MCF 10A (cell line): Measurements from ENCODE around the gene ARHGAP11A. TPM values are rescaled to one million over a fixed set of nuclear protein-coding genes. Genes with fewer than 3 reads are reported as not detected.

Source experiments
- BruUV-seq: library from RNA; stranded (reverse); fragments of 400-500 nt; replicated peaks from 2 replicates; lab custom pipeline; 2021; lab: Mats Ljungman, UMichigan
- CTCF ChIA-PET: fragments of 300-600 bp; sonication (Branson Sonifier 250); formaldehyde crosslinking; extraction: SDS; loops from one replicate; lab custom pipeline; 2021; ENCODE audit warnings: antibody characterized with exemption, inconsistent platforms; lab: Yijun Ruan, JAX
- POLR2A ChIA-PET: fragments of 300-600, 350-650 bp; sonication (Branson Sonifier 250); formaldehyde crosslinking; extraction: SDS; loops from one replicate; lab custom pipeline; 2020; ENCODE audit warnings: antibody characterized with exemption, inconsistent platforms; lab: Yijun Ruan, JAX
- DNase-seq: peaks from one replicate; pipeline ENCODE4 v3.0.0-alpha.2; 2018; ENCODE audit not compliant: unreplicated experiment
- H3K27ac Mint-ChIP-seq: one replicate; pipeline ENCODE4 v1.8.0; 2022; ENCODE audit warnings: mild to moderate bottlenecking, low read depth, mixed read lengths; ENCODE audit not compliant: unreplicated experiment
- H3K27me3 Mint-ChIP-seq: one replicate; pipeline ENCODE4 v1.8.0; 2022; ENCODE audit warnings: mixed read lengths; ENCODE audit not compliant: insufficient read depth, unreplicated experiment
- H3K36me3 Mint-ChIP-seq: one replicate; pipeline ENCODE4 v1.8.0; 2022; ENCODE audit warnings: mild to moderate bottlenecking, moderate library complexity, mixed read lengths; ENCODE audit not compliant: insufficient read depth, unreplicated experiment
- H3K4me1 Mint-ChIP-seq: one replicate; pipeline ENCODE4 v1.8.0; 2022; ENCODE audit warnings: mixed read lengths; ENCODE audit not compliant: insufficient read depth, unreplicated experiment
- H3K4me3 Mint-ChIP-seq: one replicate; pipeline ENCODE4 v1.8.0; 2022; ENCODE audit warnings: mild to moderate bottlenecking, moderate library complexity, mixed read lengths; ENCODE audit not compliant: unreplicated experiment
- H3K9me3 Mint-ChIP-seq: one replicate; pipeline ENCODE4 v1.8.0; 2022; ENCODE audit warnings: mixed read lengths; ENCODE audit not compliant: unreplicated experiment
- CTCF ChIP-seq: fragments of 200-600 bp; IDR thresholded peaks from one replicate; pipeline ENCODE4 v1.8.0; 2022; ENCODE audit warnings: antibody characterized with exemption, mild to moderate bottlenecking; ENCODE audit not compliant: unreplicated experiment
- intact Hi-C: fragments of 100-400 bp; cut with micrococcal nuclease; formaldehyde crosslinking; loops from 2 replicates; pipeline ENCODE4 v1.14.1; 2022
- total RNA-seq: library from RNA; stranded (reverse); gene quantifications from 2 replicates; pipeline ENCODE4 v1.2.3, GENCODE V29; 2022

ARHGAP11A gene
- total RNA-seq, 1 experiment from 2014 or later: 71.8 TPM

GRCh38 chr15:32646291-32646690 is 31.0 kb downstream of the ARHGAP11A start:
- Mint-ChIP-seq H3K4me3 (no peak overlapping the region), H3K9me3 (no peaks in the 10 kb centered on the region), H3K36me3 (peaks cover 12% of the 10 kb centered on the region), H3K27me3 (no peaks in the 10 kb centered on the region), H3K27ac (no peak overlapping the region), H3K4me1 (no peaks in the 10 kb centered on the region)
- ChIA-PET POLR2A (no interaction called here), CTCF (interaction anchor here (1.0 to 1.8 kb wide), 4 partner anchors 10 to 347 kb away, joined by 3 to 8 read pairs (median 6); no protein-coding TSS in a partner anchor)
- no peak for TF ChIP-seq CTCF
- DNase-seq: no peak
- no TSS peak for BruUV-seq
- intact Hi-C loops: no loop called here

- Mint-ChIP-seq H3K27me3 (no peaks in the 10 kb centered on the region), H3K27ac (no peak overlapping the region), H3K4me3 (no peak overlapping the region), H3K4me1 (peaks cover 12% of the 10 kb centered on the region), H3K36me3 (peaks cover 12% of the 10 kb centered on the region), H3K9me3 (no peaks in the 10 kb centered on the region)
- CTCF ChIA-PET: interaction anchor here (0.6 to 3.3 kb wide), 20 partner anchors 8 to 1745 kb away, joined by 3 to 34 read pairs (median 4); partner anchors contain the start of gene FAN1
- intact Hi-C loops: no loop called here
- TF ChIP-seq CTCF: peak; percentile 4
- DNase-seq: no peak
- POLR2A ChIA-PET: interaction anchor here (0.6 to 1.7 kb wide), 3 partner anchors 9 to 340 kb away, joined by 3 to 6 read pairs (median 3); no protein-coding TSS in a partner anchor
- BruUV-seq: no TSS peak
These were observed 34.0 kb downstream of the ARHGAP11A start for GRCh38 chr15:32649342-32649741.

GRCh38 chr15:32651229-32651837 is 36.0 kb downstream of the ARHGAP11A start:
- DNase-seq: peak; percentile 70
- no peaks in the 10 kb centered on the region for H3K9me3 Mint-ChIP-seq
- POLR2A ChIA-PET: no interaction called here
- BruUV-seq: no TSS peak
- intact Hi-C loops: loop anchor here (1.0 to 5.0 kb wide), 2 partner anchors 344 to 481 kb away; no protein-coding TSS in a partner anchor
- TF ChIP-seq CTCF: peak; percentile 88
- H3K36me3 Mint-ChIP-seq: peaks cover 6% of the 10 kb centered on the region
- H3K27me3 Mint-ChIP-seq: no peaks in the 10 kb centered on the region
- no peak overlapping the region for H3K27ac Mint-ChIP-seq
- no peak overlapping the region for H3K4me3 Mint-ChIP-seq
- CTCF ChIA-PET: interaction anchor here (0.7 to 3.3 kb wide), 16 partner anchors 8 to 351 kb away, joined by 3 to 34 read pairs (median 4); no protein-coding TSS in a partner anchor
- peaks cover 12% of the 10 kb centered on the region for H3K4me1 Mint-ChIP-seq

- DNase-seq: no peak
- H3K36me3 Mint-ChIP-seq: peaks cover 6% of the 10 kb centered on the region
These were observed 36.9 kb downstream of the ARHGAP11A start for GRCh38 chr15:32652178-32652577.

More at GRCh38 chr15:32652178-32652577, 36.9 kb downstream of the ARHGAP11A start:
- Mint-ChIP-seq H3K4me1 (peaks cover 14% of the 10 kb centered on the region), H3K4me3 (no peak overlapping the region), H3K27me3 (no peaks in the 10 kb centered on the region), H3K27ac (peak overlapping the region; percentile 27), H3K9me3 (no peaks in the 10 kb centered on the region)
- no TSS peak for BruUV-seq
- ChIA-PET CTCF (interaction anchor here (0.7 to 1.4 kb wide), 8 partner anchors 9 to 342 kb away, joined by 3 to 9 read pairs (median 4); no protein-coding TSS in a partner anchor), POLR2A (no interaction called here)
- intact Hi-C loops: loop anchor here (5.0 kb wide), 1 partner anchor 480 kb away; no protein-coding TSS in a partner anchor
- TF ChIP-seq CTCF: no peak
